ENCODE results near the gene OR13A1.
"Not testable (repeated sequence)": the region's sequence is repeated elsewhere in the genome, so short reads cannot be mapped to it uniquely, and the experiment has no call there.

The OR13A1 gene

GRCh38 chr10:45280113-45280760 lies 35.2 kb downstream of the OR13A1 start:
- no peak for DNase-seq (ENCODE audit: low read depth)

- no peak for DNase-seq (ENCODE audit: low read depth)
Observed at GRCh38 chr10:45279682-45280081, 35.7 kb downstream of the OR13A1 start.

GRCh38 chr10:45278860-45279498 lies 36.4 kb downstream of the OR13A1 start:
- no peak for DNase-seq (ENCODE audit: low read depth)

- not testable (repeated sequence) for DNase-seq (ENCODE audit: low read depth)
Observed at GRCh38 chr10:45276146-45276545, 39.3 kb downstream of the OR13A1 start.

GRCh38 chr10:45274364-45274763 lies 41.0 kb downstream of the OR13A1 start:
- no peak for DNase-seq (ENCODE audit: low read depth)

GRCh38 chr10:45267777-45268176 lies 47.6 kb downstream of the OR13A1 start:
- DNase-seq (ENCODE audit: low read depth), result not testable (repeated sequence)

- no peak for DNase-seq (ENCODE audit: low read depth)
Observed at GRCh38 chr10:45265996-45266395, 49.4 kb downstream of the OR13A1 start.

- DNase-seq (ENCODE audit: low read depth), result no peak
Observed at GRCh38 chr10:45261946-45262345, 53.5 kb downstream of the OR13A1 start.

GRCh38 chr10:45261243-45261775 lies 54.1 kb downstream of the OR13A1 start:
- no peak for DNase-seq (ENCODE audit: low read depth)

GRCh38 chr10:45260635-45261034 lies 54.8 kb downstream of the OR13A1 start:
- not testable (repeated sequence) for DNase-seq (ENCODE audit: low read depth)

- DNase-seq (ENCODE audit: low read depth), result not testable (repeated sequence)
Observed at GRCh38 chr10:45259786-45260495, 55.5 kb downstream of the OR13A1 start.

- DNase-seq (ENCODE audit: low read depth), result no peak
Observed at GRCh38 chr10:45257600-45257999, 57.8 kb downstream of the OR13A1 start.

- DNase-seq (ENCODE audit: low read depth), result no peak
Observed at GRCh38 chr10:45256246-45256645, 59.2 kb downstream of the OR13A1 start.

GRCh38 chr10:45255706-45256105 lies 59.7 kb downstream of the OR13A1 start:
- no peak for DNase-seq (ENCODE audit: low read depth)

- no peak for DNase-seq (ENCODE audit: low read depth)
Observed at GRCh38 chr10:45254892-45255291, 60.5 kb downstream of the OR13A1 start.

- no peak for DNase-seq (ENCODE audit: low read depth)
Observed at GRCh38 chr10:45253183-45253914, 62.1 kb downstream of the OR13A1 start.

Data from stromal cell of bone marrow (primary cell).